ENCODE measurements around the gene CACNA1H. TPM values are rescaled to one million over a fixed set of nuclear protein-coding genes. Genes with fewer than 3 reads are reported as not detected.

Gene CACNA1H
- total and polyA plus RNA-seq, 9 of the 15 experiments (the other 6 are each of a cell fraction or from before 2014, with no cell fraction given), result 0.10 to 0.18 TPM; not detected in 7

GRCh38 chr16:1271380-1271723, 118.4 kb downstream of the CACNA1H start:
- WGBS (ENCODE audit: insufficient coverage, low coverage, missing lambda C conversion rate), result 26% methylated on average over 12 of the region's 12 CpGs

More at GRCh38 chr16:1271380-1271723, 118.4 kb downstream of the CACNA1H start:
- Histone ChIP-seq H3K9me3 (replicated peaks; ENCODE audit: control insufficient read depth, insufficient read depth, low read depth, low read length) (no peaks in the 10 kb centered on the region), H3K36me3 (ENCODE audit: control insufficient read depth, insufficient read depth, low read length) (no peaks in the 10 kb centered on the region), H3K4me3 (no peak overlapping the region), H3K4me2 (ENCODE audit: insufficient read depth, low read length) (no peak overlapping the region), H3K79me2 (ENCODE audit: control insufficient read depth, insufficient read depth, low read length) (no peaks in the 10 kb centered on the region), H3K27ac (ENCODE audit: extremely low read depth, low read depth, low read length) (no peak overlapping the region), H4K20me1 (replicated peaks; ENCODE audit: control insufficient read depth, insufficient read depth, low read length) (no peaks in the 10 kb centered on the region), H3K9ac (ENCODE audit: insufficient read depth in 1 of 2, low read depth in 2 of 2, low read length in 2 of 2) (peak overlapping the region in 1 of 2 experiments; percentile 58; a peak in 2 of 4 replicates), H3K4me1 (replicated peaks in 1 of 2; ENCODE audit: control insufficient read depth in 2 of 2, insufficient read depth in 2 of 2, low read length in 2 of 2) (peaks cover 3 to 27% of the 10 kb centered on the region in 2 experiments; a peak in 3 of 5 replicates), H3K27me3 (ENCODE audit: control insufficient read depth in 2 of 2, insufficient read depth in 2 of 2, low read length in 2 of 2) (peaks cover 0 to 16% of the 10 kb centered on the region in 2 experiments; a peak in 3 of 5 replicates), H2AFZ (ENCODE audit: low read depth, low read length) (no peak overlapping the region), H3K9me1 (ENCODE audit: control insufficient read depth, insufficient read depth, low read length) (no peaks in the 10 kb centered on the region)
- no peak for DNase-seq (ENCODE audit: extremely low read depth in 1 of 4, low spot score in 3 of 4)
- in situ Hi-C loops (cut with MboI) (no loop called here), intact Hi-C loops (cut with micrococcal nuclease) (no loop called here)
- BruUV-seq (replicated peaks), result no TSS peak
- no peak for ATAC-seq
- CTCF ChIA-PET (ENCODE audit: low intra/inter-chr PET ratio), result interaction anchor here (0.7 kb wide), 1 partner anchor 73 kb away, joined by 3 read pairs; no protein-coding TSS in a partner anchor
- POLR2A ChIA-PET, result interaction anchor here (0.5 kb wide), 1 partner anchor 634 kb away, joined by 3 read pairs; no protein-coding TSS in a partner anchor
- no peak for FAIRE-seq
- TF ChIP-seq, protein P1, sequence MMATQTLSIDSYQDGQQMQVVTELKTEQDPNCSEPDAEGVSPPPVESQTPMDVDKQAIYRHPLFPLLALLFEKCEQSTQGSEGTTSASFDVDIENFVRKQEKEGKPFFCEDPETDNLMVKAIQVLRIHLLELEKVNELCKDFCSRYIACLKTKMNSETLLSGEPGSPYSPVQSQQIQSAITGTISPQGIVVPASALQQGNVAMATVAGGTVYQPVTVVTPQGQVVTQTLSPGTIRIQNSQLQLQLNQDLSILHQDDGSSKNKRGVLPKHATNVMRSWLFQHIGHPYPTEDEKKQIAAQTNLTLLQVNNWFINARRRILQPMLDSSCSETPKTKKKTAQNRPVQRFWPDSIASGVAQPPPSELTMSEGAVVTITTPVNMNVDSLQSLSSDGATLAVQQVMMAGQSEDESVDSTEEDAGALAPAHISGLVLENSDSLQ (IDR thresholded peaks at IDR 0.05), result no peak
- TF ChIP-seq SREBF1 (IDR thresholded peaks at IDR 0.05; ENCODE audit: borderline replicate concordance, low read depth, low read length) (no peak), RBM14 (IDR thresholded peaks at IDR 0.05; ENCODE audit: borderline replicate concordance, insufficient read depth, low read depth, low read length) (no peak), ZBTB1 (CRISPR knock-in tag; IDR thresholded peaks at IDR 0.05; ENCODE audit: borderline replicate concordance, low read depth) (no peak), XRCC4 (IDR thresholded peaks at IDR 0.05; ENCODE audit: extremely low read depth, insufficient read depth, insufficient read length) (no peak), CBFB (CRISPR knock-in tag; IDR thresholded peaks at IDR 0.05) (no peak), CBFA2T3 (IDR thresholded peaks at IDR 0.05) (no peak), HMG20B (CRISPR knock-in tag; IDR thresholded peaks at IDR 0.05) (no peak)
- TF ChIP-seq, protein P2, sequence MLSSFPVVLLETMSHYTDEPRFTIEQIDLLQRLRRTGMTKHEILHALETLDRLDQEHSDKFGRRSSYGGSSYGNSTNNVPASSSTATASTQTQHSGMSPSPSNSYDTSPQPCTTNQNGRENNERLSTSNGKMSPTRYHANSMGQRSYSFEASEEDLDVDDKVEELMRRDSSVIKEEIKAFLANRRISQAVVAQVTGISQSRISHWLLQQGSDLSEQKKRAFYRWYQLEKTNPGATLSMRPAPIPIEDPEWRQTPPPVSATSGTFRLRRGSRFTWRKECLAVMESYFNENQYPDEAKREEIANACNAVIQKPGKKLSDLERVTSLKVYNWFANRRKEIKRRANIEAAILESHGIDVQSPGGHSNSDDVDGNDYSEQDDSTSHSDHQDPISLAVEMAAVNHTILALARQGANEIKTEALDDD (IDR thresholded peaks at IDR 0.05), result no peak

Other genes starting within 250 kb of the CACNA1H start
Only the 7 nearest of the 12 such genes appear.
- not detected in 2 replicates for gene SSTR5, start 80.4 kb upstream of the CACNA1H start, total RNA-seq (2014; rRNA removed)
- gene SSTR5, start 80.4 kb upstream of the CACNA1H start, total RNA-seq (2014; rRNA removed; fragmentation: Illumina TruSeq; extraction: Trizol), result not detected in 2 replicates
- gene SSTR5, start 80.4 kb upstream of the CACNA1H start, total RNA-seq (2015; rRNA removed; fragmentation: Illumina TruSeq; extraction: Trizol), result not detected in 2 replicates
- gene SSTR5, start 80.4 kb upstream of the CACNA1H start, total RNA-seq (2021), result not detected in 2 replicates
- gene SSTR5, start 80.4 kb upstream of the CACNA1H start, polyA plus RNA-seq (2011; rRNA removed), result not detected in 2 replicates
- gene SSTR5, start 80.4 kb upstream of the CACNA1H start, polyA plus RNA-seq (2014; fragmentation: Illumina TruSeq; extraction: Trizol), result not detected in 2 replicates
- gene SSTR5, start 80.4 kb upstream of the CACNA1H start, polyA plus RNA-seq (2014; fragmentation: Nextera tagmentation; extraction: Ambion mirVana), result not detected
- not detected in 2 replicates for gene SSTR5, start 80.4 kb upstream of the CACNA1H start, polyA plus RNA-seq (2014; rRNA removed)
- gene C1QTNF8, start 56.9 kb upstream of the CACNA1H start, total RNA-seq (2014; rRNA removed), result not detected in 2 replicates
- gene C1QTNF8, start 56.9 kb upstream of the CACNA1H start, total RNA-seq (2014; rRNA removed; fragmentation: Illumina TruSeq; extraction: Trizol), result not detected in 2 replicates
- gene C1QTNF8, start 56.9 kb upstream of the CACNA1H start, total RNA-seq (2015; rRNA removed; fragmentation: Illumina TruSeq; extraction: Trizol), result not detected in 2 replicates
- not detected in 2 replicates for gene C1QTNF8, start 56.9 kb upstream of the CACNA1H start, total RNA-seq (2021)
- gene C1QTNF8, start 56.9 kb upstream of the CACNA1H start, polyA plus RNA-seq (2011; rRNA removed), result not detected in 2 replicates
- gene C1QTNF8, start 56.9 kb upstream of the CACNA1H start, polyA plus RNA-seq (2014; fragmentation: Illumina TruSeq; extraction: Trizol), result not detected in 2 replicates
- gene C1QTNF8, start 56.9 kb upstream of the CACNA1H start, polyA plus RNA-seq (2014; fragmentation: Nextera tagmentation; extraction: Ambion mirVana), result not detected
- gene C1QTNF8, start 56.9 kb upstream of the CACNA1H start, polyA plus RNA-seq (2014; rRNA removed), result not detected in 2 replicates
- not detected in 2 replicates for gene TPSG1, start 72.2 kb downstream of the CACNA1H start, total RNA-seq (2014; rRNA removed)
- not detected in 2 replicates for gene TPSG1, start 72.2 kb downstream of the CACNA1H start, total RNA-seq (2014; rRNA removed; fragmentation: Illumina TruSeq; extraction: Trizol)
- gene TPSG1, start 72.2 kb downstream of the CACNA1H start, total RNA-seq (2015; rRNA removed; fragmentation: Illumina TruSeq; extraction: Trizol), result not detected in 2 replicates
- not detected in 2 replicates for gene TPSG1, start 72.2 kb downstream of the CACNA1H start, total RNA-seq (2021)
- gene TPSG1, start 72.2 kb downstream of the CACNA1H start, polyA plus RNA-seq (2011; rRNA removed), result not detected in 2 replicates
- not detected in 2 replicates for gene TPSG1, start 72.2 kb downstream of the CACNA1H start, polyA plus RNA-seq (2014; fragmentation: Illumina TruSeq; extraction: Trizol)
- not detected for gene TPSG1, start 72.2 kb downstream of the CACNA1H start, polyA plus RNA-seq (2014; fragmentation: Nextera tagmentation; extraction: Ambion mirVana)
- not detected in 2 replicates for gene TPSG1, start 72.2 kb downstream of the CACNA1H start, polyA plus RNA-seq (2014; rRNA removed)
- not detected in 2 replicates for gene TPSB2, start 77.1 kb downstream of the CACNA1H start, total RNA-seq (2014; rRNA removed)
- gene TPSB2, start 77.1 kb downstream of the CACNA1H start, total RNA-seq (2014; rRNA removed; fragmentation: Illumina TruSeq; extraction: Trizol), result not detected in 2 replicates
- gene TPSB2, start 77.1 kb downstream of the CACNA1H start, total RNA-seq (2015; rRNA removed; fragmentation: Illumina TruSeq; extraction: Trizol), result not detected in 2 replicates
- gene TPSB2, start 77.1 kb downstream of the CACNA1H start, total RNA-seq (2021), result 0.16 and 0.18 TPM in 2 replicates
- gene TPSB2, start 77.1 kb downstream of the CACNA1H start, polyA plus RNA-seq (2011; rRNA removed), result not detected in 2 replicates
- not detected in 2 replicates for gene TPSB2, start 77.1 kb downstream of the CACNA1H start, polyA plus RNA-seq (2014; fragmentation: Illumina TruSeq; extraction: Trizol)
- not detected for gene TPSB2, start 77.1 kb downstream of the CACNA1H start, polyA plus RNA-seq (2014; fragmentation: Nextera tagmentation; extraction: Ambion mirVana)
- gene TPSB2, start 77.1 kb downstream of the CACNA1H start, polyA plus RNA-seq (2014; rRNA removed), result not detected in 2 replicates
- gene TPSAB1, start 87.6 kb downstream of the CACNA1H start, total RNA-seq (2014; rRNA removed), result not detected in 2 replicates
- gene TPSAB1, start 87.6 kb downstream of the CACNA1H start, total RNA-seq (2014; rRNA removed; fragmentation: Illumina TruSeq; extraction: Trizol), result not detected in 2 replicates
- gene TPSAB1, start 87.6 kb downstream of the CACNA1H start, total RNA-seq (2015; rRNA removed; fragmentation: Illumina TruSeq; extraction: Trizol), result not detected in 2 replicates
- 0.31 TPM in 1 of 2 replicates, not detected in the other for gene TPSAB1, start 87.6 kb downstream of the CACNA1H start, total RNA-seq (2021)
- not detected in 2 replicates for gene TPSAB1, start 87.6 kb downstream of the CACNA1H start, polyA plus RNA-seq (2011; rRNA removed)
- gene TPSAB1, start 87.6 kb downstream of the CACNA1H start, polyA plus RNA-seq (2014; fragmentation: Illumina TruSeq; extraction: Trizol), result not detected in 2 replicates
- gene TPSAB1, start 87.6 kb downstream of the CACNA1H start, polyA plus RNA-seq (2014; fragmentation: Nextera tagmentation; extraction: Ambion mirVana), result not detected
- not detected in 2 replicates for gene TPSAB1, start 87.6 kb downstream of the CACNA1H start, polyA plus RNA-seq (2014; rRNA removed)
- gene TPSD1, start 103.0 kb downstream of the CACNA1H start, total RNA-seq (2014; rRNA removed), result not detected in 2 replicates
- not detected in 2 replicates for gene TPSD1, start 103.0 kb downstream of the CACNA1H start, total RNA-seq (2014; rRNA removed; fragmentation: Illumina TruSeq; extraction: Trizol)
- not detected in 2 replicates for gene TPSD1, start 103.0 kb downstream of the CACNA1H start, total RNA-seq (2015; rRNA removed; fragmentation: Illumina TruSeq; extraction: Trizol)
- gene TPSD1, start 103.0 kb downstream of the CACNA1H start, total RNA-seq (2021), result not detected in 2 replicates
- gene TPSD1, start 103.0 kb downstream of the CACNA1H start, polyA plus RNA-seq (2011; rRNA removed), result not detected in 2 replicates
- not detected in 2 replicates for gene TPSD1, start 103.0 kb downstream of the CACNA1H start, polyA plus RNA-seq (2014; fragmentation: Illumina TruSeq; extraction: Trizol)
- not detected for gene TPSD1, start 103.0 kb downstream of the CACNA1H start, polyA plus RNA-seq (2014; fragmentation: Nextera tagmentation; extraction: Ambion mirVana)
- gene TPSD1, start 103.0 kb downstream of the CACNA1H start, polyA plus RNA-seq (2014; rRNA removed), result not detected in 2 replicates
- gene UBE2I, start 156.5 kb downstream of the CACNA1H start, total RNA-seq (2014; rRNA removed), result 64.7 and 104 TPM in 2 replicates
- 103 and 114 TPM in 2 replicates for gene UBE2I, start 156.5 kb downstream of the CACNA1H start, total RNA-seq (2014; rRNA removed; fragmentation: Illumina TruSeq; extraction: Trizol)
- 96.9 and 104 TPM in 2 replicates for gene UBE2I, start 156.5 kb downstream of the CACNA1H start, total RNA-seq (2015; rRNA removed; fragmentation: Illumina TruSeq; extraction: Trizol)
- gene UBE2I, start 156.5 kb downstream of the CACNA1H start, total RNA-seq (2021), result 208 and 215 TPM in 2 replicates
- 132 and 145 TPM in 2 replicates for gene UBE2I, start 156.5 kb downstream of the CACNA1H start, polyA plus RNA-seq (2011; rRNA removed)
- gene UBE2I, start 156.5 kb downstream of the CACNA1H start, polyA plus RNA-seq (2014; fragmentation: Illumina TruSeq; extraction: Trizol), result 222 and 254 TPM in 2 replicates
- 10 to 100 TPM; 36.6 to 45.1 TPM for gene UBE2I, start 156.5 kb downstream of the CACNA1H start, polyA plus RNA-seq (2014; fragmentation: Nextera tagmentation; extraction: Ambion mirVana)
- 171 and 184 TPM in 2 replicates for gene UBE2I, start 156.5 kb downstream of the CACNA1H start, polyA plus RNA-seq (2014; rRNA removed)

Data from K562 (cell line).